ENCODE results near the gene PKLR.

PKLR gene

GRCh38 chr1:155327981-155328380 lies 26.7 kb upstream of the PKLR start:
- no peaks in the 10 kb centered on the region for H3K27me3 ChIP-seq (ENCODE audit: insufficient read depth, low read depth, severe bottlenecking)
- TF ChIP-seq CTCF (IDR thresholded peaks at IDR 0.05; ENCODE audit: low read depth, low read length) = no peak
- H3K27ac ChIP-seq = no peak overlapping the region
- no peak for DNase-seq
- peaks cover 68% of the 10 kb centered on the region for H3K36me3 ChIP-seq
- no peak overlapping the region for H3K4me3 ChIP-seq (ENCODE audit: low read depth, low read length)
- no peaks in the 10 kb centered on the region for H3K9me3 ChIP-seq (ENCODE audit: severe bottlenecking)

- H3K27ac ChIP-seq = no peak overlapping the region
- peaks cover 67% of the 10 kb centered on the region for H3K36me3 ChIP-seq
- TF ChIP-seq CTCF (IDR thresholded peaks at IDR 0.05; ENCODE audit: low read depth, low read length) = 0 out of 2 replicates have a peak, but pooled peaks have one; percentile 1
Measured at GRCh38 chr1:155326631-155327037, 25.4 kb upstream of the PKLR start.

DNA sequence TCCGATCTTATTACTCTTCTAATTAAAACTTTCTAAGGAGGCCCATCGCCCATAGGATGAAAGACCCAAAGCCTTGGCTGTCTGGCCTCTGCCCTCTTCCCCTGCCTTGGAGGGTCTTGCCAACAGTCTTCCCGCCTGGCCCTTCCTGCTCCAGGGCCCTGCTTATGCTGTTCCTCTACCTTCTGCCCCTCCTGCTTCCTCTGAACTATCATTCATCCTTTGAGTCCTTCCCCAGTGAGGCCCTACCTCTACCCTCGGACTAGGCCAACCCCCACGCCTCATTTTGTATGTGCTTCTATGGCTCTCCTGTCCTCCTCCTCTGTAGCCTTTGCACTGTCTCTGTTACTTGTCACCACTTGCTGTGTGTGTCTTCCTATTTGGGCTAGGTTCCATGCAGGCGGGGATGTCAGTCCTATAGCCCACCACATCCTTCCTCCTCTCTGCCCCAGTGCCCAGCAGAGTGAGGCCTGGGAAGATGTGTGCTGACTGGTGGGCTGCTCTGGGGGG lies 24.8 kb upstream of the PKLR start:
- no peak overlapping the region for H3K27ac ChIP-seq
- H3K36me3 ChIP-seq = peaks cover 67% of the 10 kb centered on the region
- no peaks in the 10 kb centered on the region for H3K9me3 ChIP-seq (ENCODE audit: severe bottlenecking)
- DNase-seq = no peak
- TF ChIP-seq CTCF (IDR thresholded peaks at IDR 0.05; ENCODE audit: low read depth, low read length) = no peak
- H3K27me3 ChIP-seq (ENCODE audit: insufficient read depth, low read depth, severe bottlenecking) = no peaks in the 10 kb centered on the region
- no peak overlapping the region for H3K4me3 ChIP-seq (ENCODE audit: low read depth, low read length)

More at GRCh38 chr1:155326631-155327037, 25.4 kb upstream of the PKLR start:
- no peaks in the 10 kb centered on the region for H3K9me3 ChIP-seq (ENCODE audit: severe bottlenecking)
- no peaks in the 10 kb centered on the region for H3K27me3 ChIP-seq (ENCODE audit: insufficient read depth, low read depth, severe bottlenecking)
- no peak overlapping the region for H3K4me3 ChIP-seq (ENCODE audit: low read depth, low read length)
- no peak for DNase-seq

DNA sequence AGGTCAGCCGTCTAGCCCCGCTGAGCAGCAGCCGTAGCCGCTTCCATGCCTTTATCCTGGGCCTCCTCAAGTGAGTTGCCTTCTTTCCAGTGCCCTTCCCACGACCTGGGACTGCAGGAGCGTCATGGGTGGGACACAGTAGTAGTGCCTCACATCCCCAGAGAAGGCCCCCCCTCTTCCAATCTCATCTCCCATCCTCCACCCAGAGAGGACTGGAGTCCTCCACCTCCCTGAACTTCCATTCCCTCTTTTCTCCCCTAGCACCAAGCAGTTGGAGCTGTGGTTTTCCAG lies 24.3 kb upstream of the PKLR start:
- no peak for TF ChIP-seq CTCF (IDR thresholded peaks at IDR 0.05; ENCODE audit: low read depth, low read length)
- no peaks in the 10 kb centered on the region for H3K27me3 ChIP-seq (ENCODE audit: insufficient read depth, low read depth, severe bottlenecking)
- H3K9me3 ChIP-seq (ENCODE audit: severe bottlenecking) = no peaks in the 10 kb centered on the region
- peak overlapping the region; percentile 84 for H3K4me3 ChIP-seq (ENCODE audit: low read depth, low read length)
- DNase-seq = no peak
- H3K36me3 ChIP-seq = peaks cover 66% of the 10 kb centered on the region
- H3K27ac ChIP-seq = peak overlapping the region; percentile 84

- peak overlapping the region; percentile 84 for H3K4me3 ChIP-seq (ENCODE audit: low read depth, low read length)
- H3K27me3 ChIP-seq (ENCODE audit: insufficient read depth, low read depth, severe bottlenecking) = no peaks in the 10 kb centered on the region
- no peaks in the 10 kb centered on the region for H3K9me3 ChIP-seq (ENCODE audit: severe bottlenecking)
- peak overlapping the region; percentile 84 for H3K27ac ChIP-seq
- peaks cover 66% of the 10 kb centered on the region for H3K36me3 ChIP-seq
- peak; percentile 98 for DNase-seq
- peak; percentile 100 for TF ChIP-seq CTCF (IDR thresholded peaks at IDR 0.05; ENCODE audit: low read depth, low read length)
Measured at GRCh38 chr1:155324717-155325602, 23.7 kb upstream of the PKLR start.
